ENCODE results near the gene MDM4. TPM values are rescaled to one million over a fixed set of nuclear protein-coding genes. Genes with fewer than 3 reads are reported as not detected.

MDM4 gene
- polyA plus RNA-seq, 1 experiment = 21.4 TPM

DNA sequence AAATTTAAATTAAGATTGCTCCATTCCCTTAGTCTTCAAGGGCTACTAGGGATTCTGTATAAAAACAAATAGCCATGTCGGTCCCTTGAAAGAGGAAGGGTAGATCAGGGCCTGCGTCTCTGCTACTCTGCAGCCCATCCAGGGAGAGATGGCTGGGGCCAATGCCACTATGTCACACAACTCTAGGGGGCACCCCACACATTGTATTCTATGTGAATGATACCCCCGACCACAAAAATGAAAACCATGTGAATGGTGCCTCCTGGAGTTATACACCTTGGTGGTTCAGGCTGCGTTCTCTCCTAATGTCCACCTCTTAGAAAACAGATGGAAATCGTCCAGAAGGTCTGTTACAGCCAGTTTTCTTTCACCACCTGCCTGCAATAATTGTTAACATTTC lies 39.6 kb upstream of the MDM4 start:
- peaks cover 3% of the 10 kb centered on the region for H3K27me3 ChIP-seq (ENCODE audit: control insufficient read depth, insufficient read depth, low read length)
- H3K9me3 ChIP-seq (ENCODE audit: control insufficient read depth, insufficient read depth, low read length) = no peaks in the 10 kb centered on the region
- ChIA-PET POLR2A (no interaction called here), CTCF (no interaction called here)
- H3K27ac ChIP-seq (ENCODE audit: low read depth, low read length) = no peak overlapping the region
- TF ChIP-seq, protein P1, sequence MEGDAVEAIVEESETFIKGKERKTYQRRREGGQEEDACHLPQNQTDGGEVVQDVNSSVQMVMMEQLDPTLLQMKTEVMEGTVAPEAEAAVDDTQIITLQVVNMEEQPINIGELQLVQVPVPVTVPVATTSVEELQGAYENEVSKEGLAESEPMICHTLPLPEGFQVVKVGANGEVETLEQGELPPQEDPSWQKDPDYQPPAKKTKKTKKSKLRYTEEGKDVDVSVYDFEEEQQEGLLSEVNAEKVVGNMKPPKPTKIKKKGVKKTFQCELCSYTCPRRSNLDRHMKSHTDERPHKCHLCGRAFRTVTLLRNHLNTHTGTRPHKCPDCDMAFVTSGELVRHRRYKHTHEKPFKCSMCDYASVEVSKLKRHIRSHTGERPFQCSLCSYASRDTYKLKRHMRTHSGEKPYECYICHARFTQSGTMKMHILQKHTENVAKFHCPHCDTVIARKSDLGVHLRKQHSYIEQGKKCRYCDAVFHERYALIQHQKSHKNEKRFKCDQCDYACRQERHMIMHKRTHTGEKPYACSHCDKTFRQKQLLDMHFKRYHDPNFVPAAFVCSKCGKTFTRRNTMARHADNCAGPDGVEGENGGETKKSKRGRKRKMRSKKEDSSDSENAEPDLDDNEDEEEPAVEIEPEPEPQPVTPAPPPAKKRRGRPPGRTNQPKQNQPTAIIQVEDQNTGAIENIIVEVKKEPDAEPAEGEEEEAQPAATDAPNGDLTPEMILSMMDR (IDR thresholded peaks at IDR 0.05; ENCODE audit: low read depth, low read length) = no peak
- DNase-seq (ENCODE audit: low read depth, low spot score) = no peak
- H3K4me3 ChIP-seq (ENCODE audit: low read depth, low read length) = no peak overlapping the region

DNA sequence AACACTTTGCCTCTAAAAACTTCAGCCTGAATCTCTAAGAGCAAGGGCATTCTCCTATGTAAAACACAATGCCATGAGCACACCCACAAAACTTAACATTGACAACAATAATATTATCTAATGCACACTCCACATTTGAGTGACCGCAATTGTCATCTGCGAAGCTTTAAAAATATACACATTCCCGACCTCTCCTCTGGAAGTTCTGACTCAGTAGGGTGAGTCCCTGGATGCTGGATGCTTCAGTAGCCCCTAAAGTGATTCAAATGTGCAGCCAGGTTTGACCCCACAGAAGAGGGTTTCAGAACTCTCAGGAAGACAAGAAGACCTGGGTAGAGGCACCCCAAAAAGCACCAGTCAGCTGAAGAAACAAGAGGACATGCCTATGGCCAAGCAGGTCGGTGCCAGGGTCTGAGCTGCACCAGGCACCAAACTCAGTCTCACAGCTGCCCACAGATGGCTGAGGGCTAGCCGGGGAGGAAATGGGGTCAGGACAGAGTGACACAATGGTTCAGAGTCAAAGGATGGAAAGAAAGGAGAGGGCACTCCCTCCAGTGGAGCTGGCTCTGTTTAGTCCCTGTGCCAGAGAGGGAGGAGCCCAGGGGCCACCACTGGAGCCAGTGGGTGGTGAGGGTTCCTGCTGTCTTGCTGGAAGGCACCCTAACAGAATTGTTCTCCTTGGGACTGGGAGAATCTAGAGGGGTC lies 39.0 kb upstream of the MDM4 start:
- H3K27ac ChIP-seq (ENCODE audit: low read depth, low read length) = no peak overlapping the region
- ChIA-PET CTCF (interaction anchor here (1.0 to 2.3 kb wide), 4 partner anchors 10 to 46 kb away, joined by 3 to 5 read pairs (median 4); no protein-coding TSS in a partner anchor), POLR2A (no interaction called here)
- H3K4me3 ChIP-seq (ENCODE audit: low read depth, low read length) = no peak overlapping the region
- H3K27me3 ChIP-seq (ENCODE audit: control insufficient read depth, insufficient read depth, low read length) = peaks cover 3% of the 10 kb centered on the region
- TF ChIP-seq, protein P1 (IDR thresholded peaks at IDR 0.05; ENCODE audit: low read depth, low read length) = no peak
- no peaks in the 10 kb centered on the region for H3K9me3 ChIP-seq (ENCODE audit: control insufficient read depth, insufficient read depth, low read length)
- no peak for DNase-seq (ENCODE audit: low read depth, low spot score)

DNA sequence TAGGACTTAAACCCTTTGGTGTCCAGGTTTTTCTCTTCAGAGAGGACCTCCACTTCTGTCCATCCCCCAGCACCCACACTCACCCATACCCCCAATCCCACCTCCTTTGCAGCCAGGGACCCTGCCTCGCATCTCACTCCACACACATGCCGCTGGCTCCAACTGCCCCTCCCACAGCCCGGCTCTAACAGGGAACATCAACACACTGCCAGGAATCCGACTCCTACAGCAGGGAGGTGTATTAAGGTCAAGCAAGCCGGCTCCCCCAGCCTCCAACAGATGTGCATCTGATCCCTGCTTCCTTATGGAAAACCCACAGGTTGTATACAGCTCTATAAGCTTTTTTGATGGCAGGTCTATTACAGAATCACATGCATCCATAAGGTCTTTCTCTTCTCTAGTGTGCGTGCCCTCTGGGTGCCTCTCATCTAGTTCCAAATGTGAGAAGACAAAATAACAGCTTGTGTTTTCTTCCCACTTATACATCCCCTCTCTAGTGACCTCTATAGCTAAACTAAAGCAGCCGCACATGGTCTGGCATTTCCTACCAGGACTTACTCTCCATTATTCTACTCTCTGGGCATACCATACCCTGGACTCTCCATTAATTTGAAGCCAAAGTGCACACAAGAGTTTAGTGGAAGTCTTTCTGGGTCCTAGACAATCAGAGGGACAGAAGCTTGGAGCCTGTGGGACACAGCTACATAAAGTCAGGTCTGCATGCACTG lies 37.9 kb upstream of the MDM4 start:
- DNase-seq (ENCODE audit: low read depth, low spot score) = no peak
- H3K4me3 ChIP-seq (ENCODE audit: low read depth, low read length) = no peak overlapping the region
- ChIA-PET CTCF (interaction anchor here (0.8 to 2.3 kb wide), 9 partner anchors 9 to 48 kb away, joined by 3 to 5 read pairs (median 4); no protein-coding TSS in a partner anchor), POLR2A (no interaction called here)
- H3K27ac ChIP-seq (ENCODE audit: low read depth, low read length) = no peak overlapping the region
- TF ChIP-seq, protein P1 (IDR thresholded peaks at IDR 0.05; ENCODE audit: low read depth, low read length) = peak; percentile 14; the same call in 1 of the 2 replicates
- peaks cover 3% of the 10 kb centered on the region for H3K27me3 ChIP-seq (ENCODE audit: control insufficient read depth, insufficient read depth, low read length)
- no peaks in the 10 kb centered on the region for H3K9me3 ChIP-seq (ENCODE audit: control insufficient read depth, insufficient read depth, low read length)

DNA sequence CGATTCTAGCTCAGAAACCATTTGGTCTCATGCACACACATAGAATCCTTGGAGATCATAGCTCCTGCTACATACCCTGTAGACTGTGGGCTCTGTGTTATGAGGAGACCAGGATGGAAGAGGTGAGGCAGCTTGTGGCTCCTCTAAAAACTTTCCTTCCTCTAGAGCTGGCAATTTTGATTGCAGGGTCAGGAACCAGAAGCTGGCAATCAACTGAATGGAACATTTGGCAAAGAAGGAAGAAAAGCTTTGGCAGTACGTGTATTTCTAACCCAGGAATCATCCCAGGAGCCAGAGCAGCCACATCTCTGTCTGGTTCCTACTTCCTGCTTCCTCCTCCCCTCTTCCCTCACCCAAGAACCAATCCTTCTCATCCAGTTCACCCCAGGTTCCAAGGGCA lies 37.3 kb upstream of the MDM4 start:
- no peak overlapping the region for H3K4me3 ChIP-seq (ENCODE audit: low read depth, low read length)
- H3K27me3 ChIP-seq (ENCODE audit: control insufficient read depth, insufficient read depth, low read length) = peaks cover 3% of the 10 kb centered on the region
- POLR2A ChIA-PET = no interaction called here
- TF ChIP-seq, protein P1 (IDR thresholded peaks at IDR 0.05; ENCODE audit: low read depth, low read length) = no peak
- DNase-seq (ENCODE audit: low read depth, low spot score) = no peak
- CTCF ChIA-PET = interaction anchor here (1.0 to 2.3 kb wide), 6 partner anchors 10 to 48 kb away, joined by 3 to 5 read pairs (median 4); no protein-coding TSS in a partner anchor
- no peaks in the 10 kb centered on the region for H3K9me3 ChIP-seq (ENCODE audit: control insufficient read depth, insufficient read depth, low read length)
- no peak overlapping the region for H3K27ac ChIP-seq (ENCODE audit: low read depth, low read length)
